Bronchial epithelial cell (primary cell): ENCODE measurements around the gene SLC11A1. TPM values are rescaled to one million over a fixed set of nuclear protein-coding genes. Genes with fewer than 3 reads are reported as not detected.

Experiments used
- DNase-seq: peaks from one replicate; pipeline ENCODE4 v3.0.0-alpha.2; 2010; ENCODE audit warnings: low read depth
- FAIRE-seq: peaks from 2 replicates; lab custom pipeline; 2011; peaks lifted over from hg19 to GRCh38; lab: Jason Lieb, UNC
- H3K27me3 ChIP-seq: 2 replicates; pipeline ENCODE4 v1.5.1; 2011; ENCODE audit warnings: low read length; ENCODE audit not compliant: control insufficient read depth, insufficient read depth
- H3K36me3 ChIP-seq: 2 replicates; pipeline ENCODE4 v1.5.1; 2011; ENCODE audit warnings: low read length; ENCODE audit not compliant: control insufficient read depth, insufficient read depth
- H3K4me3 ChIP-seq: 2 replicates; pipeline ENCODE4 v1.5.1; 2011; ENCODE audit warnings: mild to moderate bottlenecking, low read depth, low read length, control low read depth
- total RNA-seq: library from RNA; depleted of rRNA; stranded (reverse); fragments of >200 nt; gene quantifications from 2 replicates; pipeline ENCODE4 v1.2.1, GENCODE V29; 2014
- TF ChIP-seq, protein P1 (sequence below): IDR thresholded peaks from 2 replicates; pipeline ENCODE4 v1.5.1; 2011; ENCODE audit warnings: mild to moderate bottlenecking, moderate library complexity, low read length, control low read depth, inconsistent platforms; ENCODE audit not compliant: insufficient read depth, severe bottlenecking

Gene SLC11A1
- total RNA-seq, 1 donor from 2014 or later, result 0.26 TPM

DNA sequence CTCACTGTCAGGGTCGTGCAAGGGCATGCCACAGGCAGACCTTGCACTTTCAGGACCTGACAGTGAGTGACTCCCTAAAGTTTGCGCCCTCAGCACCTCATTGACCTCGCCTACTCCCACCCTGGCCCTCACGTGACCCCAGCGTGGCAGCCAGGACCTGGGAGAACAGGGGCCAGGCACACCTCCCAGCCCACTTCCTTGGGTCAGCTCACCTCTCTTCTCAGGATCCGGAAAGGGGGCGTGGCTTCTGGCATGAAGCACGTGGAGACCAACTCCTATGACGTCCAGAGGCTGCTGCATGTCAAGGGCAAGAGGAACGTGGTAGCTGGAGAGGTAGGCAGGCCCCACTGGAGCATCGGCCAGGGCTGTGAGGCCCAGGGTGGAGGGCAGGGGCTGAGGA, 45.7 kb downstream of the SLC11A1 start:
- TF ChIP-seq, protein P1, sequence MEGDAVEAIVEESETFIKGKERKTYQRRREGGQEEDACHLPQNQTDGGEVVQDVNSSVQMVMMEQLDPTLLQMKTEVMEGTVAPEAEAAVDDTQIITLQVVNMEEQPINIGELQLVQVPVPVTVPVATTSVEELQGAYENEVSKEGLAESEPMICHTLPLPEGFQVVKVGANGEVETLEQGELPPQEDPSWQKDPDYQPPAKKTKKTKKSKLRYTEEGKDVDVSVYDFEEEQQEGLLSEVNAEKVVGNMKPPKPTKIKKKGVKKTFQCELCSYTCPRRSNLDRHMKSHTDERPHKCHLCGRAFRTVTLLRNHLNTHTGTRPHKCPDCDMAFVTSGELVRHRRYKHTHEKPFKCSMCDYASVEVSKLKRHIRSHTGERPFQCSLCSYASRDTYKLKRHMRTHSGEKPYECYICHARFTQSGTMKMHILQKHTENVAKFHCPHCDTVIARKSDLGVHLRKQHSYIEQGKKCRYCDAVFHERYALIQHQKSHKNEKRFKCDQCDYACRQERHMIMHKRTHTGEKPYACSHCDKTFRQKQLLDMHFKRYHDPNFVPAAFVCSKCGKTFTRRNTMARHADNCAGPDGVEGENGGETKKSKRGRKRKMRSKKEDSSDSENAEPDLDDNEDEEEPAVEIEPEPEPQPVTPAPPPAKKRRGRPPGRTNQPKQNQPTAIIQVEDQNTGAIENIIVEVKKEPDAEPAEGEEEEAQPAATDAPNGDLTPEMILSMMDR, result no peak
- Histone ChIP-seq H3K27me3 (peaks cover 2% of the 10 kb centered on the region), H3K4me3 (no peak overlapping the region), H3K36me3 (no peaks in the 10 kb centered on the region)
- FAIRE-seq (no peak), DNase-seq (no peak)

GRCh38 chr2:218428846-218429558, 46.9 kb downstream of the SLC11A1 start:
- DNase-seq (no peak), FAIRE-seq (no peak)
- TF ChIP-seq, protein P1, result no peak

GRCh38 chr2:218429911-218430692, 48.0 kb downstream of the SLC11A1 start:
- DNase-seq, result no peak
- peaks cover 2% of the 10 kb centered on the region for H3K27me3 ChIP-seq
- no peaks in the 10 kb centered on the region for H3K36me3 ChIP-seq
- TF ChIP-seq, protein P1, result no peak
- no peak overlapping the region for H3K4me3 ChIP-seq
- FAIRE-seq, result no peak

More at GRCh38 chr2:218428846-218429558, 46.9 kb downstream of the SLC11A1 start:
- Histone ChIP-seq H3K27me3 (peaks cover 2% of the 10 kb centered on the region), H3K4me3 (no peak overlapping the region), H3K36me3 (no peaks in the 10 kb centered on the region)

DNA sequence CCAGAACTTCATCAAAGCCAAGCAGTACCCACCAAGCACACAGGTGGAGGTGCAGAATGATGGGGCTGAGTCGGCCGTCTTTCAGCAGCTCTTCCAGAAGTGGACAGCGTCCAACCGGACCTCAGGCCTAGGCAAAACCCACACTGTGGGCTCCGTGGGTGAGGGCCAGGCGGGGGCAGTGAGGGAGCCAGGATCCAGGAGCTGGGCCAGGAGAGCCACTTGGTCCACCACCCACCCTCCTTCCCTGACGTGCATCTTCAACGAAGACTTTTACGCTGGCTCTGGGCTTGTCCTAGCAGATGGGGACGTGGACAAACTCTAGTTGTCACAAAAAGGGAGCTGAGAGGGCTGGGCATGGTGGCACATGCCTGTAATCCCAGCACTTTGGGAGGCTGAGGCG, 48.6 kb downstream of the SLC11A1 start:
- no peak for FAIRE-seq
- TF ChIP-seq, protein P1, result no peak
- no peak overlapping the region for H3K4me3 ChIP-seq

DNA sequence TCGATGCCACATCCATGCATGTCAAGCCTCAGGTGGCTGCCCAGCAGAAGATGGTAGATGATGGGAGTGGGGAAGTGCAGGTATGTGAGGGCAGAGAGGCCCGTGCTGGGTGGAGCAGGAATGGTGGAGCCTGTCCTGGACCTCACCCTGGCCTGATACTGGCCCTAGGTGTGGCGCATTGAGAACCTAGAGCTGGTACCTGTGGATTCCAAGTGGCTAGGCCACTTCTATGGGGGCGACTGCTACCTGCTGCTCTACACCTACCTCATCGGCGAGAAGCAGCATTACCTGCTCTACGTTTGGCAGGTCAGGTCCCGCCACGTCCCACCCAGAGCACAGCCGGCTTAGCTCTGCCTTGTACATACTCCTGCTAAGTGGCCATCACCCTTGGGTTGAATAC, 49.8 kb downstream of the SLC11A1 start:
- TF ChIP-seq, protein P1, result no peak
- FAIRE-seq (no peak), DNase-seq (no peak)

More for the DNA sequence above, 48.6 kb downstream of the SLC11A1 start:
- no peak for DNase-seq
- Histone ChIP-seq H3K36me3 (no peaks in the 10 kb centered on the region), H3K27me3 (peaks cover 2% of the 10 kb centered on the region)

More for the DNA sequence above, 49.8 kb downstream of the SLC11A1 start:
- Histone ChIP-seq H3K4me3 (no peak overlapping the region), H3K36me3 (no peaks in the 10 kb centered on the region), H3K27me3 (peaks cover 2% of the 10 kb centered on the region)
